MM.1S (cell line): ENCODE results near the gene KRT13.

ENCODE experiments used
- EZH2 ChIP-seq: fragments of 300-600 bp; sonication (generic); optimal IDR thresholded peaks from 2 replicates; pipeline ENCODE3; 2017; ENCODE audit warnings: low read depth, mild to moderate bottlenecking, antibody characterized with exemption, low read length, mixed read lengths
- EZH2phosphoT487 ChIP-seq: fragments of 300-600 bp; sonication (generic); IDR thresholded peaks from 2 replicates; pipeline ENCODE4 v1.6.1; 2018; ENCODE audit warnings: antibody characterized with exemption, low read length
- TF ChIP-seq, protein P1 (sequence below): fragments of 300-600 bp; sonication (generic); IDR thresholded peaks from 2 replicates; pipeline ENCODE4 v1.5.1; 2016; ENCODE audit warnings: antibody characterized with exemption, low read length, mixed read lengths

DNA sequence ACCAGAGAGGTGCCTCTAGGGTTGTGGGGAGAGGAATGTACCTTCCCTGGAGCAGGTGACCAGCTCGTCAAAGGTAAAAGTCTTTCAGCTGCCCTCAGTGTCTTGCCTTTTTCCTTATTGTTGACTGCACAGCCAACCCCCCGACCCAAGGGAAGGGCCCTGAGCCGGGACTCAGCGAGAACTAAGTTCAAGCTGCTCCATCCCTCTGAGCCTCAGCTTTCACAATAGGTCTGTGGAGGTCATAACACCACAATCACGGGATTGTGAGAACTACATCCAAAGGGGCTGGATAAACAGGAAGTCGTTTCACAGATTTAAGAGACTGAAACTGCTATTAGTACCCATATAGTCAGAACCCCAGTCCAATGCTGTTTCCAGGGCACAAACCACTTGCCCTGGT is 13.1 kb downstream of the KRT13 start:
- TF ChIP-seq, protein P1, sequence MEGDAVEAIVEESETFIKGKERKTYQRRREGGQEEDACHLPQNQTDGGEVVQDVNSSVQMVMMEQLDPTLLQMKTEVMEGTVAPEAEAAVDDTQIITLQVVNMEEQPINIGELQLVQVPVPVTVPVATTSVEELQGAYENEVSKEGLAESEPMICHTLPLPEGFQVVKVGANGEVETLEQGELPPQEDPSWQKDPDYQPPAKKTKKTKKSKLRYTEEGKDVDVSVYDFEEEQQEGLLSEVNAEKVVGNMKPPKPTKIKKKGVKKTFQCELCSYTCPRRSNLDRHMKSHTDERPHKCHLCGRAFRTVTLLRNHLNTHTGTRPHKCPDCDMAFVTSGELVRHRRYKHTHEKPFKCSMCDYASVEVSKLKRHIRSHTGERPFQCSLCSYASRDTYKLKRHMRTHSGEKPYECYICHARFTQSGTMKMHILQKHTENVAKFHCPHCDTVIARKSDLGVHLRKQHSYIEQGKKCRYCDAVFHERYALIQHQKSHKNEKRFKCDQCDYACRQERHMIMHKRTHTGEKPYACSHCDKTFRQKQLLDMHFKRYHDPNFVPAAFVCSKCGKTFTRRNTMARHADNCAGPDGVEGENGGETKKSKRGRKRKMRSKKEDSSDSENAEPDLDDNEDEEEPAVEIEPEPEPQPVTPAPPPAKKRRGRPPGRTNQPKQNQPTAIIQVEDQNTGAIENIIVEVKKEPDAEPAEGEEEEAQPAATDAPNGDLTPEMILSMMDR = no peak
- TF ChIP-seq EZH2phosphoT487 = no peak
- TF ChIP-seq EZH2 = no peak
